AG09319 (cell line): ENCODE measurements around the gene NKX6-2.

Source experiments
- DNase-seq: peaks from one replicate; pipeline ENCODE4 v3.0.0-alpha.2; 2010; ENCODE audit warnings: low read depth; ENCODE audit errors: extremely low read depth
- CTCF ChIP-seq: IDR thresholded peaks from 2 replicates; pipeline ENCODE4 v1.5.1; 2011; ENCODE audit warnings: low read depth, mild to moderate bottlenecking, inconsistent platforms, low read length, moderate library complexity

The NKX6-2 gene

GRCh38 chr10:132748135-132748534, 37.8 kb downstream of the NKX6-2 start:
- no peak for TF ChIP-seq CTCF
- no peak for DNase-seq

- DNase-seq = no peak
- no peak for TF ChIP-seq CTCF
Observed at GRCh38 chr10:132746801-132747625, 38.9 kb downstream of the NKX6-2 start.

- DNase-seq = no peak
- no peak for TF ChIP-seq CTCF
Observed at GRCh38 chr10:132746386-132746785, 39.6 kb downstream of the NKX6-2 start.

GRCh38 chr10:132745971-132746370, 40.0 kb downstream of the NKX6-2 start:
- TF ChIP-seq CTCF = no peak
- DNase-seq = no peak

- TF ChIP-seq CTCF = no peak
Observed at GRCh38 chr10:132745511-132745910, 40.4 kb downstream of the NKX6-2 start.

GRCh38 chr10:132744839-132745238, 41.1 kb downstream of the NKX6-2 start:
- no peak for DNase-seq

More at GRCh38 chr10:132745511-132745910, 40.4 kb downstream of the NKX6-2 start:
- DNase-seq = no peak

More at GRCh38 chr10:132744839-132745238, 41.1 kb downstream of the NKX6-2 start:
- no peak for TF ChIP-seq CTCF
